GM23338 (cell line): ENCODE results near the gene FGF22. TPM values are rescaled to one million over a fixed set of nuclear protein-coding genes. Genes with fewer than 3 reads are reported as not detected.

Experiments
- ATAC-seq: fragments of 200-7000 bp; cut with Tn5 transposase; 3 replicates; pipeline ENCODE4 v1.9.1; 2020
- DNase-seq: peaks from one replicate; pipeline ENCODE4 v3.0.0-alpha.2; 2015; ENCODE audit warnings: low spot score
- H2AFZ ChIP-seq: fragments of 200-600 bp; sonication (generic); 2 replicates; pipeline ENCODE4 v1.8.0; 2016; ENCODE audit warnings: antibody characterized with exemption, mild to moderate bottlenecking, moderate library complexity
- H3F3A ChIP-seq: fragments of 200-600 bp; sonication (generic); replicated peaks from 2 replicates; pipeline ENCODE4 v1.8.0; 2017; ENCODE audit warnings: antibody characterized with exemption, mixed run types, low read depth
- H3K27ac ChIP-seq: fragments of 200-600 bp; sonication (generic); 2 replicates; pipeline ENCODE4 v1.6.1; 2016; ENCODE audit warnings: low read depth
- H3K27me3 ChIP-seq: fragments of 200-600 bp; sonication (generic); 2 replicates; pipeline ENCODE4 v1.8.0; 2016; ENCODE audit warnings: mild to moderate bottlenecking, mixed run types, moderate library complexity; ENCODE audit not compliant: insufficient read depth
- H3K36me3 ChIP-seq: fragments of 200-600 bp; sonication (generic); 2 replicates; pipeline ENCODE4 v1.8.0; 2016; ENCODE audit warnings: mild to moderate bottlenecking; ENCODE audit not compliant: insufficient read depth
- H3K4me1 ChIP-seq: fragments of 200-600 bp; sonication (generic); 2 replicates; pipeline ENCODE4 v1.8.0; 2016; ENCODE audit warnings: mild to moderate bottlenecking, moderate library complexity; ENCODE audit not compliant: insufficient read depth
- H3K4me2 ChIP-seq: fragments of 200-600 bp; sonication (generic); 2 replicates; pipeline ENCODE4 v1.7.1; 2017; ENCODE audit warnings: mixed run types
- H3K4me3 ChIP-seq: fragments of 200-600 bp; sonication (generic); 2 replicates; pipeline ENCODE4 v1.6.1; 2016; ENCODE audit warnings: mixed run types
- H3K79me2 ChIP-seq: fragments of 200-600 bp; sonication (generic); replicated peaks from 2 replicates; pipeline ENCODE4 v1.8.0; 2017; ENCODE audit warnings: mild to moderate bottlenecking; ENCODE audit not compliant: insufficient read depth
- H3K9me2 ChIP-seq: fragments of 200-600 bp; sonication (generic); 2 replicates; pipeline ENCODE4 v1.8.0; 2017; ENCODE audit not compliant: insufficient read depth
- H4K20me1 ChIP-seq: fragments of 200-600 bp; sonication (generic); replicated peaks from 2 replicates; pipeline ENCODE4 v1.8.0; 2017; ENCODE audit warnings: mild to moderate bottlenecking; ENCODE audit not compliant: insufficient read depth
- H3K27ac Mint-ChIP-seq: 2 replicates; pipeline ENCODE4 v1.8.0; 2020; ENCODE audit warnings: inconsistent platforms, mild to moderate bottlenecking, moderate library complexity, mixed read lengths
- H3K27me3 Mint-ChIP-seq: 3 replicates; pipeline ENCODE4 v1.8.0; 2022; ENCODE audit warnings: low read depth, mild to moderate bottlenecking, moderate library complexity, mixed read lengths, inconsistent platforms; ENCODE audit not compliant: insufficient read depth, poor library complexity
- H3K36me3 Mint-ChIP-seq: 3 replicates; pipeline ENCODE4 v1.8.0; 2021; ENCODE audit warnings: low read depth, mild to moderate bottlenecking, inconsistent platforms, moderate library complexity, mixed read lengths
- H3K4me1 Mint-ChIP-seq: 3 replicates; pipeline ENCODE4 v1.8.0; 2020; ENCODE audit warnings: mild to moderate bottlenecking, inconsistent platforms, mixed read lengths
- H3K4me3 Mint-ChIP-seq: 3 replicates; pipeline ENCODE4 v1.8.0; 2021; ENCODE audit warnings: moderate library complexity, mild to moderate bottlenecking, inconsistent platforms, mixed read lengths
- H3K9me3 Mint-ChIP-seq: 3 replicates; pipeline ENCODE4 v1.8.0; 2020; ENCODE audit warnings: moderate library complexity, mild to moderate bottlenecking, inconsistent platforms, mixed read lengths
- EZH2 ChIP-seq: fragments of 200-600 bp; sonication (generic); IDR thresholded peaks from one replicate; pipeline ENCODE4 v1.8.0; 2017; ENCODE audit warnings: antibody characterized with exemption, mild to moderate bottlenecking, low read depth; ENCODE audit not compliant: unreplicated experiment
- JUNB ChIP-seq: IDR thresholded peaks from one replicate; pipeline ENCODE4 v1.6.1; 2016; ENCODE audit warnings: antibody characterized with exemption; ENCODE audit not compliant: unreplicated experiment
- NANOG ChIP-seq: IDR thresholded peaks from 2 replicates; pipeline ENCODE4 v1.6.1; 2016; ENCODE audit warnings: antibody characterized with exemption, borderline replicate concordance
- POLR2AphosphoS5 ChIP-seq: IDR thresholded peaks from 2 replicates; pipeline ENCODE4 v1.6.1; 2016; ENCODE audit warnings: antibody characterized with exemption, low read depth
- STAT1 ChIP-seq: IDR thresholded peaks from one replicate; pipeline ENCODE4 v1.6.1; 2016; ENCODE audit warnings: antibody characterized with exemption; ENCODE audit not compliant: unreplicated experiment
- ZNF331 ChIP-seq: fragments of 250-450 bp; sonication (Bioruptor Pico); IDR thresholded peaks from 2 replicates; pipeline ENCODE4 v1.5.0; 2020; ENCODE audit warnings: low read depth, mild to moderate bottlenecking, moderate library complexity
- polyA plus RNA-seq: library from polyadenylated mRNA; unstranded; fragments of >200 nt; fragmentation: Nextera tagmentation; extraction: Ambion mirVana; gene quantifications from 2 replicates; pipeline ENCODE4 v1.2.1, GENCODE V29; 2016
- total RNA-seq: library from RNA; depleted of rRNA; stranded (reverse); fragments of >200 nt; shearing (Covaris generic); gene quantifications from 2 replicates; pipeline ENCODE4 v1.2.3, GENCODE V29; 2014
- TF ChIP-seq, protein P1 (sequence below): fragments of 250-450 bp; sonication (Bioruptor Pico); IDR thresholded peaks from 2 replicates; pipeline ENCODE4 v1.5.0; 2020; ENCODE audit warnings: mild to moderate bottlenecking, moderate library complexity
- TF ChIP-seq, protein P2 (sequence below), 2 experiments: fragments of 200-600 bp in 1 of 2; sonication (generic) in 1 of 2; conservative IDR thresholded peaks; 2 replicates each; pipeline versions ENCODE4 v1.5.1 to v1.6.1; 2016 to 2017; ENCODE audit warnings: antibody characterized with exemption in 2 of 2, low read depth in 2 of 2, mild to moderate bottlenecking in 2 of 2, moderate library complexity in 1 of 2

FGF22 gene
- total and polyA plus RNA-seq, 2 experiments from 2014 or later: 1.0 to 2.8 TPM

DNA sequence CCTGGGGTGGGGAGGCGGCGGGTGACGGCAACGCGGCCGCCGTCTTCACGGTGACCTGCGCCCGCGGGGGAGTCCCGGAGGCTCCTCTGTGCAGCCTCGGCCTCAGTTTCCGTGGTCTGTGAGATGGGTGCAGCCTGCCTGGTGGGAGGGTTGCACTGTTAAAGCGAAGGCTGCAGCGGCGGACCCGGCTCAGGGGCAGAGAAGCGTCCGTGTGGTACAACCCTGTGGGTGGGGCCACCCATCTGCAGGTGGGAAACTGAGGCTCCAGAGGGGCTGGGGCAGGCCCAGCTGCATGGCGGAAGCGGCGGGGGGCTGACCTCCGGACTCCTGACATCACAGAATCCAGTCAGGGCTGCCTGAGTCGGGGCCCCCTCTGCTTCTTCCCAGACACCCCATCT is 481 bp downstream of the FGF22 start:
- Mint-ChIP-seq H3K27me3 (peaks cover 32% of the 10 kb centered on the region), H3K4me1 (peaks cover 4% of the 10 kb centered on the region; the same call in 2 of the 3 replicates), H3K4me3 (peak overlapping the region; percentile 50; the same call in 2 of the 3 replicates), H3K27ac (no peak overlapping the region), H3K36me3 (peaks cover 7% of the 10 kb centered on the region; the same call in 2 of the 3 replicates), H3K9me3 (no peaks in the 10 kb centered on the region; the same call in 2 of the 3 replicates)
- Histone ChIP-seq H3K9me2 (no peaks in the 10 kb centered on the region), H3K4me2 (peak overlapping the region; percentile 69), H3K4me1 (no peaks in the 10 kb centered on the region), H3K27me3 (peaks cover 9% of the 10 kb centered on the region; the same call in 1 of the 2 replicates), H3F3A (no peaks in the 10 kb centered on the region), H3K27ac (no peak overlapping the region), H3K4me3 (peak overlapping the region; percentile 52), H3K36me3 (no peaks in the 10 kb centered on the region), H2AFZ (peak overlapping the region; percentile 74; the same call in 1 of the 2 replicates), H3K79me2 (no peaks in the 10 kb centered on the region), H4K20me1 (no peaks in the 10 kb centered on the region; the same call in 1 of the 2 replicates)
- peak; percentile 2; the same call in 1 of the 3 replicates for ATAC-seq
- DNase-seq: no peak
- TF ChIP-seq, protein P1, sequence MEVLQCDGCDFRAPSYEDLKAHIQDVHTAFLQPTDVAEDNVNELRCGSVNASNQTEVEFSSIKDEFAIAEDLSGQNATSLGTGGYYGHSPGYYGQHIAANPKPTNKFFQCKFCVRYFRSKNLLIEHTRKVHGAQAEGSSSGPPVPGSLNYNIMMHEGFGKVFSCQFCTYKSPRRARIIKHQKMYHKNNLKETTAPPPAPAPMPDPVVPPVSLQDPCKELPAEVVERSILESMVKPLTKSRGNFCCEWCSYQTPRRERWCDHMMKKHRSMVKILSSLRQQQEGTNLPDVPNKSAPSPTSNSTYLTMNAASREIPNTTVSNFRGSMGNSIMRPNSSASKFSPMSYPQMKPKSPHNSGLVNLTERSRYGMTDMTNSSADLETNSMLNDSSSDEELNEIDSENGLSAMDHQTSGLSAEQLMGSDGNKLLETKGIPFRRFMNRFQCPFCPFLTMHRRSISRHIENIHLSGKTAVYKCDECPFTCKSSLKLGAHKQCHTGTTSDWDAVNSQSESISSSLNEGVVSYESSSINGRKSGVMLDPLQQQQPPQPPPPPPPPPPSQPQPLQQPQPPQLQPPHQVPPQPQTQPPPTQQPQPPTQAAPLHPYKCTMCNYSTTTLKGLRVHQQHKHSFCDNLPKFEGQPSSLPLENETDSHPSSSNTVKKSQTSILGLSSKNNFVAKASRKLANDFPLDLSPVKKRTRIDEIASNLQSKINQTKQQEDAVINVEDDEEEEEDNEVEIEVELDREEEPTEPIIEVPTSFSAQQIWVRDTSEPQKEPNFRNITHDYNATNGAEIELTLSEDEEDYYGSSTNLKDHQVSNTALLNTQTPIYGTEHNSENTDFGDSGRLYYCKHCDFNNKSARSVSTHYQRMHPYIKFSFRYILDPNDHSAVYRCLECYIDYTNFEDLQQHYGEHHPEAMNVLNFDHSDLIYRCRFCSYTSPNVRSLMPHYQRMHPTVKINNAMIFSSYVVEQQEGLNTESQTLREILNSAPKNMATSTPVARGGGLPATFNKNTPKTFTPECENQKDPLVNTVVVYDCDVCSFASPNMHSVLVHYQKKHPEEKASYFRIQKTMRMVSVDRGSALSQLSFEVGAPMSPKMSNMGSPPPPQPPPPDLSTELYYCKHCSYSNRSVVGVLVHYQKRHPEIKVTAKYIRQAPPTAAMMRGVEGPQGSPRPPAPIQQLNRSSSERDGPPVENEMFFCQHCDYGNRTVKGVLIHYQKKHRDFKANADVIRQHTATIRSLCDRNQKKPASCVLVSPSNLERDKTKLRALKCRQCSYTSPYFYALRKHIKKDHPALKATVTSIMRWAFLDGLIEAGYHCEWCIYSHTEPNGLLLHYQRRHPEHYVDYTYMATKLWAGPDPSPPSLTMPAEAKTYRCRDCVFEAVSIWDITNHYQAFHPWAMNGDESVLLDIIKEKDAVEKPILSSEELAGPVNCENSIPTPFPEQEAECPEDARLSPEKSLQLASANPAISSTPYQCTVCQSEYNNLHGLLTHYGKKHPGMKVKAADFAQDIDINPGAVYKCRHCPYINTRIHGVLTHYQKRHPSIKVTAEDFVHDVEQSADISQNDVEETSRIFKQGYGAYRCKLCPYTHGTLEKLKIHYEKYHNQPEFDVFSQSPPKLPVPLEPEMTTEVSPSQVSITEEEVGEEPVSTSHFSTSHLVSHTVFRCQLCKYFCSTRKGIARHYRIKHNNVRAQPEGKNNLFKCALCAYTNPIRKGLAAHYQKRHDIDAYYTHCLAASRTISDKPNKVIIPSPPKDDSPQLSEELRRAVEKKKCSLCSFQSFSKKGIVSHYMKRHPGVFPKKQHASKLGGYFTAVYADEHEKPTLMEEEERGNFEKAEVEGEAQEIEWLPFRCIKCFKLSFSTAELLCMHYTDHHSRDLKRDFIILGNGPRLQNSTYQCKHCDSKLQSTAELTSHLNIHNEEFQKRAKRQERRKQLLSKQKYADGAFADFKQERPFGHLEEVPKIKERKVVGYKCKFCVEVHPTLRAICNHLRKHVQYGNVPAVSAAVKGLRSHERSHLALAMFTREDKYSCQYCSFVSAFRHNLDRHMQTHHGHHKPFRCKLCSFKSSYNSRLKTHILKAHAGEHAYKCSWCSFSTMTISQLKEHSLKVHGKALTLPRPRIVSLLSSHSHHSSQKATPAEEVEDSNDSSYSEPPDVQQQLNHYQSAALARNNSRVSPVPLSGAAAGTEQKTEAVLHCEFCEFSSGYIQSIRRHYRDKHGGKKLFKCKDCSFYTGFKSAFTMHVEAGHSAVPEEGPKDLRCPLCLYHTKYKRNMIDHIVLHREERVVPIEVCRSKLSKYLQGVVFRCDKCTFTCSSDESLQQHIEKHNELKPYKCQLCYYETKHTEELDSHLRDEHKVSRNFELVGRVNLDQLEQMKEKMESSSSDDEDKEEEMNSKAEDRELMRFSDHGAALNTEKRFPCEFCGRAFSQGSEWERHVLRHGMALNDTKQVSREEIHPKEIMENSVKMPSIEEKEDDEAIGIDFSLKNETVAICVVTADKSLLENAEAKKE (CRISPR knock-in tag): no peak
- TF ChIP-seq, protein P2, sequence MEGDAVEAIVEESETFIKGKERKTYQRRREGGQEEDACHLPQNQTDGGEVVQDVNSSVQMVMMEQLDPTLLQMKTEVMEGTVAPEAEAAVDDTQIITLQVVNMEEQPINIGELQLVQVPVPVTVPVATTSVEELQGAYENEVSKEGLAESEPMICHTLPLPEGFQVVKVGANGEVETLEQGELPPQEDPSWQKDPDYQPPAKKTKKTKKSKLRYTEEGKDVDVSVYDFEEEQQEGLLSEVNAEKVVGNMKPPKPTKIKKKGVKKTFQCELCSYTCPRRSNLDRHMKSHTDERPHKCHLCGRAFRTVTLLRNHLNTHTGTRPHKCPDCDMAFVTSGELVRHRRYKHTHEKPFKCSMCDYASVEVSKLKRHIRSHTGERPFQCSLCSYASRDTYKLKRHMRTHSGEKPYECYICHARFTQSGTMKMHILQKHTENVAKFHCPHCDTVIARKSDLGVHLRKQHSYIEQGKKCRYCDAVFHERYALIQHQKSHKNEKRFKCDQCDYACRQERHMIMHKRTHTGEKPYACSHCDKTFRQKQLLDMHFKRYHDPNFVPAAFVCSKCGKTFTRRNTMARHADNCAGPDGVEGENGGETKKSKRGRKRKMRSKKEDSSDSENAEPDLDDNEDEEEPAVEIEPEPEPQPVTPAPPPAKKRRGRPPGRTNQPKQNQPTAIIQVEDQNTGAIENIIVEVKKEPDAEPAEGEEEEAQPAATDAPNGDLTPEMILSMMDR (conservative IDR thresholded peaks at IDR 0.05; ENCODE audit: low read depth in 2 of 2): no peak
- TF ChIP-seq ZNF331 (CRISPR knock-in tag) (no peak), NANOG (no peak), POLR2AphosphoS5 (no peak), JUNB (no peak), STAT1 (no peak), EZH2 (no peak)
